ENCODE results near the gene HSD17B7. TPM values are rescaled to one million over a fixed set of nuclear protein-coding genes. Genes with fewer than 3 reads are reported as not detected.

Gene HSD17B7
- total and polyA plus RNA-seq, 10 of the 15 experiments (the other 5 are each of a cell fraction or from before 2014, with no cell fraction given), result 32.9 to 88.1 (median 36.3) TPM

DNA sequence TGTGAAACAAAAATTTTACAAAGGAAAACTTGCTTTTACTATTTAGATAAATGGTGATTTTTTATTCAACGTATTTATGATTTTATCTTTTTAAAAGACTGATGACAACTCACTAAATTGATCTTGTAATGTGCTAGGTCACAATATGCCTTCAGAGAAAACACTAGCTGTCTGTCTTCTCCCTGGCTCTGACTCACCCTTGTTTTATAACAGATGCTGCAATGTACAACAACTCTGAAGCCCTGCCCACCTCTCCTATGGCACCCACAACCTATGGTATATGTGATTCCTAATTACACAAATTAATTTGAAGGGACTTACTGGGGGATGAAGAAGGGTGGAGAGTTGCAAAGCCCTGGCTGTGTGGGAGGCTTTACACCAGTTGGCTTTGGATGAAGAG, 24.7 kb upstream of the HSD17B7 start (continued):
- TF ChIP-seq NR2C1 (IDR thresholded peaks at IDR 0.05), result no peak
- TF ChIP-seq NR2F1 (conservative IDR thresholded peaks at IDR 0.05), result no peak

- Histone ChIP-seq H3K9ac (ENCODE audit: control insufficient read depth, insufficient read depth, low read length) (no peak overlapping the region), H3K4me1 (ENCODE audit: control insufficient read depth, insufficient read depth, low read length) (no peaks in the 10 kb centered on the region), H4K20me1 (ENCODE audit: control insufficient read depth, insufficient read depth) (no peaks in the 10 kb centered on the region), H3K4me3 (no peak overlapping the region), H3K9me3 (replicated peaks; ENCODE audit: control insufficient read depth, insufficient read depth, low read length) (no peaks in the 10 kb centered on the region), H3K27ac (ENCODE audit: control insufficient read depth, insufficient read depth) (no peak overlapping the region), H2AFZ (ENCODE audit: control insufficient read depth, low read depth, low read length) (no peak overlapping the region), H3K36me3 (ENCODE audit: control insufficient read depth in 2 of 2, insufficient read depth in 2 of 2, low read length in 1 of 2) (no peaks in the 10 kb centered on the region), H3K4me2 (ENCODE audit: control insufficient read depth, insufficient read depth) (no peak overlapping the region), H3K27me3 (replicated peaks in 1 of 2; ENCODE audit: control insufficient read depth in 2 of 2, insufficient read depth in 2 of 2, low read length in 1 of 2) (no peaks in the 10 kb centered on the region), H3K79me2 (ENCODE audit: control insufficient read depth, insufficient read depth, low read length) (no peaks in the 10 kb centered on the region)
- ChIA-PET CTCF (no interaction called here), POLR2A (no interaction called here), SMC1A (ENCODE audit: uncharacterized antibody, unreplicated experiment) (interaction anchor here (1.4 kb wide), 1 partner anchor 57 kb away, joined by 3 read pairs; no protein-coding TSS in a partner anchor), RAD21 (ENCODE audit: unreplicated experiment) (no interaction called here)
- no TSS peak for BruUV-seq (replicated peaks)
- WGBS (ENCODE audit: insufficient coverage, insufficient replicate concordance, low lambda C conversion rate, missing lambda C conversion rate), result 46% methylated on average over 4 of the region's 4 CpGs
- in situ Hi-C loops (cut with MboI) (no loop called here), intact Hi-C loops (cut with micrococcal nuclease; ENCODE audit: unreplicated experiment) (no loop called here)
- DNase-seq (ENCODE audit: low read depth, low spot score), result no peak
- ATAC-seq, result no peak
- no peak for FAIRE-seq
- TF ChIP-seq KLF5 (IDR thresholded peaks at IDR 0.05; ENCODE audit: partially characterized antibody) (no peak), HSF1 (IDR thresholded peaks at IDR 0.05; ENCODE audit: low read depth, low read length) (no peak), SUZ12 (IDR thresholded peaks at IDR 0.05; ENCODE audit: unreplicated experiment) (no peak), IRF4 (IDR thresholded peaks at IDR 0.05; ENCODE audit: low read depth, low read length) (no peak), ATF7 (IDR thresholded peaks at IDR 0.05; ENCODE audit: low read depth) (no peak), CBX5 (IDR thresholded peaks at IDR 0.05; ENCODE audit: low read depth) (no peak), IRF3 (IDR thresholded peaks at IDR 0.05) (no peak), ZBTB4 (CRISPR knock-in tag; IDR thresholded peaks at IDR 0.05) (no peak)
- TF ChIP-seq, protein P1, sequence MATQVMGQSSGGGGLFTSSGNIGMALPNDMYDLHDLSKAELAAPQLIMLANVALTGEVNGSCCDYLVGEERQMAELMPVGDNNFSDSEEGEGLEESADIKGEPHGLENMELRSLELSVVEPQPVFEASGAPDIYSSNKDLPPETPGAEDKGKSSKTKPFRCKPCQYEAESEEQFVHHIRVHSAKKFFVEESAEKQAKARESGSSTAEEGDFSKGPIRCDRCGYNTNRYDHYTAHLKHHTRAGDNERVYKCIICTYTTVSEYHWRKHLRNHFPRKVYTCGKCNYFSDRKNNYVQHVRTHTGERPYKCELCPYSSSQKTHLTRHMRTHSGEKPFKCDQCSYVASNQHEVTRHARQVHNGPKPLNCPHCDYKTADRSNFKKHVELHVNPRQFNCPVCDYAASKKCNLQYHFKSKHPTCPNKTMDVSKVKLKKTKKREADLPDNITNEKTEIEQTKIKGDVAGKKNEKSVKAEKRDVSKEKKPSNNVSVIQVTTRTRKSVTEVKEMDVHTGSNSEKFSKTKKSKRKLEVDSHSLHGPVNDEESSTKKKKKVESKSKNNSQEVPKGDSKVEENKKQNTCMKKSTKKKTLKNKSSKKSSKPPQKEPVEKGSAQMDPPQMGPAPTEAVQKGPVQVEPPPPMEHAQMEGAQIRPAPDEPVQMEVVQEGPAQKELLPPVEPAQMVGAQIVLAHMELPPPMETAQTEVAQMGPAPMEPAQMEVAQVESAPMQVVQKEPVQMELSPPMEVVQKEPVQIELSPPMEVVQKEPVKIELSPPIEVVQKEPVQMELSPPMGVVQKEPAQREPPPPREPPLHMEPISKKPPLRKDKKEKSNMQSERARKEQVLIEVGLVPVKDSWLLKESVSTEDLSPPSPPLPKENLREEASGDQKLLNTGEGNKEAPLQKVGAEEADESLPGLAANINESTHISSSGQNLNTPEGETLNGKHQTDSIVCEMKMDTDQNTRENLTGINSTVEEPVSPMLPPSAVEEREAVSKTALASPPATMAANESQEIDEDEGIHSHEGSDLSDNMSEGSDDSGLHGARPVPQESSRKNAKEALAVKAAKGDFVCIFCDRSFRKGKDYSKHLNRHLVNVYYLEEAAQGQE (IDR thresholded peaks at IDR 0.05; ENCODE audit: low read depth, low read length), result no peak
- TF ChIP-seq, protein P2, sequence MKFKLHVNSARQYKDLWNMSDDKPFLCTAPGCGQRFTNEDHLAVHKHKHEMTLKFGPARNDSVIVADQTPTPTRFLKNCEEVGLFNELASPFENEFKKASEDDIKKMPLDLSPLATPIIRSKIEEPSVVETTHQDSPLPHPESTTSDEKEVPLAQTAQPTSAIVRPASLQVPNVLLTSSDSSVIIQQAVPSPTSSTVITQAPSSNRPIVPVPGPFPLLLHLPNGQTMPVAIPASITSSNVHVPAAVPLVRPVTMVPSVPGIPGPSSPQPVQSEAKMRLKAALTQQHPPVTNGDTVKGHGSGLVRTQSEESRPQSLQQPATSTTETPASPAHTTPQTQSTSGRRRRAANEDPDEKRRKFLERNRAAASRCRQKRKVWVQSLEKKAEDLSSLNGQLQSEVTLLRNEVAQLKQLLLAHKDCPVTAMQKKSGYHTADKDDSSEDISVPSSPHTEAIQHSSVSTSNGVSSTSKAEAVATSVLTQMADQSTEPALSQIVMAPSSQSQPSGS (IDR thresholded peaks at IDR 0.05; ENCODE audit: low read length), result no peak
Observed at GRCh38 chr1:162772571-162773154, 17.8 kb upstream of the HSD17B7 start.

All from GM12878 (cell line).